NT2/D1 (cell line): ENCODE results near the gene UBXN10.

Experiments used
- SUZ12 ChIP-seq: IDR thresholded peaks from 2 replicates; pipeline ENCODE4 v1.6.1; 2011; ENCODE audit not compliant: insufficient read length, insufficient read depth; ENCODE audit errors: extremely low read depth
- YY1 ChIP-seq: IDR thresholded peaks from 2 replicates; pipeline ENCODE4 v1.6.1; 2011; ENCODE audit not compliant: insufficient read length, insufficient read depth
- ZNF274 ChIP-seq: IDR thresholded peaks from 2 replicates; pipeline ENCODE4 v1.6.1; 2011; ENCODE audit warnings: mild to moderate bottlenecking, low read depth, low read length

- TF ChIP-seq YY1 (no peak), SUZ12 (no peak), ZNF274 (no peak)
These were observed 18.8 kb upstream of the UBXN10 start for GRCh38 chr1:20167126-20167525.
